Neural crest cell (in vitro differentiated cells): Measurements from ENCODE around the gene PTK6. TPM values are rescaled to one million over a fixed set of nuclear protein-coding genes. Genes with fewer than 3 reads are reported as not detected.

Experiments used
- DNase-seq: peaks from one replicate; pipeline ENCODE4 v3.0.0; 2021; ENCODE audit warnings: low read depth, mixed read lengths, low spot score
- H3K27ac Mint-ChIP-seq: one replicate; pipeline ENCODE4 v1.8.0; 2021; ENCODE audit warnings: mild to moderate bottlenecking, mixed read lengths; ENCODE audit not compliant: unreplicated experiment
- H3K27me3 Mint-ChIP-seq: 2 replicates; pipeline ENCODE4 v1.8.0; 2021; ENCODE audit warnings: low read depth, mild to moderate bottlenecking, mixed read lengths
- H3K36me3 Mint-ChIP-seq: 2 replicates; pipeline ENCODE4 v1.8.0; 2021; ENCODE audit warnings: low read depth, mild to moderate bottlenecking, mixed read lengths
- H3K4me1 Mint-ChIP-seq: 2 replicates; pipeline ENCODE4 v1.8.0; 2021; ENCODE audit warnings: mixed read lengths
- H3K4me3 Mint-ChIP-seq: one replicate; pipeline ENCODE4 v1.8.0; 2021; ENCODE audit warnings: mild to moderate bottlenecking, mixed read lengths
- H3K9me3 Mint-ChIP-seq: 2 replicates; pipeline ENCODE4 v1.8.0; 2021; ENCODE audit warnings: mixed read lengths
- total RNA-seq: library from RNA; stranded (reverse); gene quantifications from 2 replicates; pipeline ENCODE4 v1.2.1, GENCODE V29; 2021
- TF ChIP-seq, protein P1 (sequence below): fragments of 200-600 bp; sonication (generic); conservative IDR thresholded peaks from 2 replicates; pipeline ENCODE4 v1.5.0; 2021; ENCODE audit warnings: antibody characterized with exemption, mild to moderate bottlenecking

Gene PTK6
- total RNA-seq, 1 donor from 2014 or later: not detected

DNA sequence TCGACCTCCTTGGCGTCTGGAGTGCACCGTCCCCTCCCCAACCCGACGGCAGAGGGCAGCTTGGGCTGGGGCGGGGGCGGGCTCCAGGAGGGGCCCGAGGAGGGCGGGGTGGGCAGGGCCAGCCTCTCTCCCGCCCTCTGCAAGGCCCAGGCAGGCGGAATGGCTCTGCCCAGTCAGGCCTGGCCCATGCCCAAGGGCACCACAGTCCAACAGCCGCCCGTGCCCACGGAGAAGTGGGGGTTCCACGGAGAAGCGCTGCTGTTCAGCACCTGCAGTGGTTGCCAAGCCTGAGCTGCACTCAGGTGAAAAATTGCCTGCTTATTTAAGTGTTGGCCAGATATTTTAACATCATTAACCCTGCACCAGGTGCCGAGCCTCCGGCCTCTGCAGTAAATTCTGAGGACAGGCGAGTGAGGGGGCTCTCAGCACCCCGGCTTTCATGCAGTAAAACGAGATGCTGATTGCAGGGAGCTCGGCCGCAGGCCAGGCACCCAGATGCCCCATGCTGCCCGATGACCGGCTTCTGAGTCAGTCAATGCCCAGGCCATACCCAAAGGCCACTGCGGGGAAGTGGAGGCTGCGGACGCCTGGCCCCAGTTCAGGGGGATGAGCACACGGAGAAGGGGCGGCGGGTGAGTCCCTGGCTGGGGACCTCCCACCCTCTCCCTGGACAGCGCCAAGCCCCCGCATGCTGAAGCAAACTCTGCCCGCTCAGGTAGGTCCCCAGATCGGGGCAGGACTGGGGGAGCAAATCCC is 10.7 kb upstream of the PTK6 start, which contains the start of gene SRMS:
Gene SRMS (minus strand): TSS at position 25 of the 756 bp plus-strand sequence. CDS start 286 bp downstream, outside the sequence.
- Mint-ChIP-seq H3K9me3 (no peaks in the 10 kb centered on the region), H3K27ac (no peak within 1 kb of the TSS), H3K4me3 (no peak within 1 kb of the TSS), H3K4me1 (peaks cover 5% of the 10 kb centered on the region), H3K27me3 (peaks cover 4% of the 10 kb centered on the region), H3K36me3 (no peaks in the 10 kb centered on the region)
- TF ChIP-seq, protein P1, sequence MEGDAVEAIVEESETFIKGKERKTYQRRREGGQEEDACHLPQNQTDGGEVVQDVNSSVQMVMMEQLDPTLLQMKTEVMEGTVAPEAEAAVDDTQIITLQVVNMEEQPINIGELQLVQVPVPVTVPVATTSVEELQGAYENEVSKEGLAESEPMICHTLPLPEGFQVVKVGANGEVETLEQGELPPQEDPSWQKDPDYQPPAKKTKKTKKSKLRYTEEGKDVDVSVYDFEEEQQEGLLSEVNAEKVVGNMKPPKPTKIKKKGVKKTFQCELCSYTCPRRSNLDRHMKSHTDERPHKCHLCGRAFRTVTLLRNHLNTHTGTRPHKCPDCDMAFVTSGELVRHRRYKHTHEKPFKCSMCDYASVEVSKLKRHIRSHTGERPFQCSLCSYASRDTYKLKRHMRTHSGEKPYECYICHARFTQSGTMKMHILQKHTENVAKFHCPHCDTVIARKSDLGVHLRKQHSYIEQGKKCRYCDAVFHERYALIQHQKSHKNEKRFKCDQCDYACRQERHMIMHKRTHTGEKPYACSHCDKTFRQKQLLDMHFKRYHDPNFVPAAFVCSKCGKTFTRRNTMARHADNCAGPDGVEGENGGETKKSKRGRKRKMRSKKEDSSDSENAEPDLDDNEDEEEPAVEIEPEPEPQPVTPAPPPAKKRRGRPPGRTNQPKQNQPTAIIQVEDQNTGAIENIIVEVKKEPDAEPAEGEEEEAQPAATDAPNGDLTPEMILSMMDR: no peak
- DNase-seq: no peak

DNA sequence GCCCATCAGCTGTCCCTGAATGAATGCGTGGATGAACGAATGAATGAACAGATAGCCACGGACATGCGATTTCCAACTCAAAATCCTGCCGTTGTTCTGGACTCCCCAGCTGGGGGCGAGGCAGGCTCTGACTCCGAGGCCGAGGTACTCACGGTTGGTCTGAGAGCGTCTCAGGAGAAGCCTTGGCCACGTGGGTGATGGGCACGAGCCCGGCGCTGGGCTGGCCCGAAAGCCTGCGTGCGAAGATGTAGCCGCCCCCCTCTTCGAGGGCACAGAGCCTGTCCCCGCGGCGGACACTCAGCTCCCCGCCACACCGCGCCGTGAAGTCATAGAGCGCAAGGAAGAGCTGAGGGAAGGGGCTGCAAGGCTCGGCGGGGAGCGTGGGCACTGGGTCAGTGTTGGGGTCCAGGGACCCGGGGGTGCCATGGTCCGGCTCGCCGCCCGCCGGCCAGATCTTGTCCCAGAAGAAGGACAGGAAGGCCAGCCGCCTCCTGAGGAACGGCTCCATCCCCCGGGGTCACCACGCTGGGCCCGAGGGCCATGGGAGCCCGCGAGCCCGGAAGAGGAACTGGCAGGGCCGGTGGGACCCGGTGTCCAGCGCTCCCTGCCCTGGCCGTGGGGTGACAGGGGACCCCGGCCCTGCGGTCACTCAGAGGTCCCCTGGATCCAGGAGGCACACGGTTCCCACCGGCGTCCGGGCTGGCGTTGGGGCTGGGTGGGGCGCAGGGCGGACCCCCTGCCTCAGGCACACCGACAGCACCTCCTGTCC is 10.0 kb upstream of the PTK6 start:
- peaks cover 5% of the 10 kb centered on the region for H3K4me1 Mint-ChIP-seq
- no peak overlapping the region for H3K27ac Mint-ChIP-seq
- H3K9me3 Mint-ChIP-seq: no peaks in the 10 kb centered on the region
- no peak overlapping the region for H3K4me3 Mint-ChIP-seq
- no peaks in the 10 kb centered on the region for H3K36me3 Mint-ChIP-seq
- no peak for DNase-seq
- TF ChIP-seq, protein P1: no peak
- peaks cover 4% of the 10 kb centered on the region for H3K27me3 Mint-ChIP-seq

DNA sequence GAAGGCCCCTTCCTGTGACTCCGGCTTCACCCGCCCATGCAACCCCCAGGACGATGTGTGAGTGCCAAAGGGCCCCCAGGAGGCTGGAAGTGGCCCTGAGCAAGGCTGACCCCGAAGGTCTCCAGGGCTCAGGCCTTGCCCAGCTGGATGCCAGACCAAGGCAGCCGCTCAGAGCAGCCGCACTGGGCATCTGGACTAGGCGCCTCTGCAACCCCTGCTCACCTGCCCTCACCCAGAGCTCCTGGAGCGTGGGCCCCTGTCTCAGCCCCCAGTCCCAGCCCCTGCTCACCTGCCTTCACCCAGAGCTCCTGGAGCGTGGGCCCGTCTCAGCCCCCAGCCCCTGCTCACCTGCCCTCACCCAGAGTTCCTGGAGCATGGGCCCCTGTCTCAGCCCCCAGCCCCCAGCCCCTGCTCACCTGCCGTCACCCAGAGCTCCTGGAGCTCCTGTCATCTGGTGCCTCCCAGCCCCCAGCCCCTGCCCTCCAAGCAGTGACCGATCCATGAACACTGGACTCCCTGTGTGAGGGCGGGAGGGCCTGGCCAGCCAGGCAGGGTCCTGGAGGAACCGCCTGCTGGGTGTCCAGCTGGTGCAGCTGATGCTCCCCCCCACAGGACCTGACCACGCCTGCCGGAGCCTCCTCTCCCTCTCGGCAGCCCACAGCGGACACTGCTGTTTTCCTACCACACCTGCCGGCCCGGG is 9.2 kb upstream of the PTK6 start:
- peaks cover 4% of the 10 kb centered on the region for H3K27me3 Mint-ChIP-seq
- no peak for DNase-seq
- TF ChIP-seq, protein P1: no peak
- H3K9me3 Mint-ChIP-seq: no peaks in the 10 kb centered on the region
- no peak overlapping the region for H3K27ac Mint-ChIP-seq
- H3K36me3 Mint-ChIP-seq: no peaks in the 10 kb centered on the region
- H3K4me3 Mint-ChIP-seq: no peak overlapping the region
- peaks cover 5% of the 10 kb centered on the region for H3K4me1 Mint-ChIP-seq

DNA sequence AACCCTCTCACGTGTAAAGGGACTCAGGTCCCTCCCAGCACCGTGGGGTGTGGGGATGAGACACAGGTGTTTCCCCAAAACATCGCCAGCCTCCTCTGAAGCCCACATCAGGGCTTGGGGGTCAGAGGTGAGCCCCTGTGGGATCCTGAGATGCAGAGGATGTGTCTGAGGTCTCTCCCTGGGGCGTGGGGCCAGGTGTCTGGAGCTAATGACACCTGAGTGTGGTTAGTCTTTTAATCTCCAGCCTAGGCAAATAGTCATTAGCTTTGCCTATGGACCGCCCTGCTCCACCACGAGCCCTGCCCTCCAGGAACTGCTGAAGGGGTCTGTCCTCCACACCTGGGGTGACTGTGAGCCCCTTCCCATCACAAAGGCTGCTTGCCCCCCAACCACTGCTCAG is 8.6 kb upstream of the PTK6 start:
- DNase-seq: no peak
- Mint-ChIP-seq H3K27ac (no peak overlapping the region), H3K36me3 (no peaks in the 10 kb centered on the region), H3K27me3 (no peaks in the 10 kb centered on the region), H3K4me3 (no peak overlapping the region), H3K4me1 (no peaks in the 10 kb centered on the region), H3K9me3 (no peaks in the 10 kb centered on the region)
- TF ChIP-seq, protein P1: no peak

DNA sequence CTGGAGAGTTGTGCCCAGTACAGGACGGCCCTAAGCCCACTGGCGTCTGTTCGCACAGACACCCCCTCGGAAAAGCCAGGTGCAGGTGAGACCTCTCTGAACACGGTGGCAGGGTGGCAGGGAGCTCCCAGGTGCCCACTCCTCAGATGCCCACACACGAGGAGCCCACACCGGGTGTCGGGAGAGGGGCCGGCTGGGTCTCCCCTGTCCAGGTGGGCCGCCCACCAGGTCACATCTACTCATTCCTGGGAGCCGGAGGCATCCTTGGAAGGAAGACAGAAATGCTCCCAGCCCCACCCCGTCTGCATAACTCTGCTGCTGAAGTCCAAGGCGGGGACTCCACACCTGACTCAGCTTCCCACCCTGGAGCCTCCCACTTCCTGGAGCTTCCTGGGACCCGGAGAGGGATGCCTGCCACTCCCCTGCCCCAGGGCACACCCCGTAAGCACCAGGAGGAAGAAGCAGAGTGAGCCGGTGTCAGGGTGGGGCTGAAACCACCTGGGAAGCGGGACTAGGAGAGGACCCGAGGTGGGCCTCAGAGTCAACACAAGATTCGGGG is 7.9 kb upstream of the PTK6 start:
- DNase-seq: no peak
- Mint-ChIP-seq H3K4me1 (no peaks in the 10 kb centered on the region), H3K27me3 (no peaks in the 10 kb centered on the region), H3K27ac (no peak overlapping the region), H3K36me3 (no peaks in the 10 kb centered on the region), H3K4me3 (no peak overlapping the region), H3K9me3 (no peaks in the 10 kb centered on the region)
- TF ChIP-seq, protein P1: no peak
